ENCODE data around the gene SFTA2. TPM values are rescaled to one million over a fixed set of nuclear protein-coding genes. Genes with fewer than 3 reads are reported as not detected.

SFTA2 gene
- total and polyA plus RNA-seq, 10 of the 15 experiments (the other 5 are each of a cell fraction or from before 2014, with no cell fraction given) = 0.15 to 0.92 (median 0.33) TPM; not detected in 4

- no peak overlapping the region for H3K4me3 ChIP-seq
- ChIA-PET RAD21 (ENCODE audit: unreplicated experiment) (interaction anchor here (0.6 to 4.4 kb wide), 4 partner anchors 86 to 170 kb away, joined by 3 to 52 read pairs (median 16); no protein-coding TSS in a partner anchor), SMC1A (ENCODE audit: uncharacterized antibody, unreplicated experiment) (interaction anchor here (0.9 to 7.9 kb wide), 6 partner anchors 21 to 170 kb away, joined by 3 to 141 read pairs (median 18); no protein-coding TSS in a partner anchor), CTCF (interaction anchor here (0.6 to 9.3 kb wide), 11 partner anchors 9 to 258 kb away, joined by 3 to 122 read pairs (median 18); no protein-coding TSS in a partner anchor), POLR2A (no interaction called here)
- FAIRE-seq (no peak), ATAC-seq (no peak), DNase-seq (ENCODE audit: low read depth, low spot score) (no peak)
- in situ Hi-C loops (cut with MboI) (loop anchor here (5.0 kb wide), 1 partner anchor 160 kb away; no protein-coding TSS in a partner anchor), intact Hi-C loops (cut with micrococcal nuclease; ENCODE audit: unreplicated experiment) (loop anchor here (5.0 kb wide), 1 partner anchor 165 kb away; no protein-coding TSS in a partner anchor)
- H3K27me3 ChIP-seq (replicated peaks in 1 of 2; ENCODE audit: control insufficient read depth in 2 of 2, insufficient read depth in 2 of 2, low read length in 1 of 2) = no peaks in the 10 kb centered on the region
- peaks cover 9% of the 10 kb centered on the region for H3K79me2 ChIP-seq (ENCODE audit: control insufficient read depth, insufficient read depth, low read length)
- H3K4me2 ChIP-seq (ENCODE audit: control insufficient read depth, insufficient read depth) = no peak overlapping the region
- WGBS (ENCODE audit: insufficient coverage, insufficient replicate concordance, low lambda C conversion rate, missing lambda C conversion rate) = 95% methylated on average over 7 of the region's 7 CpGs
- H3K9me3 ChIP-seq (replicated peaks; ENCODE audit: control insufficient read depth, insufficient read depth, low read length) = no peaks in the 10 kb centered on the region
- BruUV-seq (replicated peaks) = no TSS peak
- H2AFZ ChIP-seq (ENCODE audit: control insufficient read depth, low read depth, low read length) = no peak overlapping the region
- peaks cover 11 to 13% of the 10 kb centered on the region in 2 experiments; a peak in 3 of 4 replicates for H3K36me3 ChIP-seq (ENCODE audit: control insufficient read depth in 2 of 2, insufficient read depth in 2 of 2, low read length in 1 of 2)
- H3K9ac ChIP-seq (ENCODE audit: control insufficient read depth, insufficient read depth, low read length) = no peak overlapping the region
- TF ChIP-seq HDAC6 (IDR thresholded peaks at IDR 0.05; ENCODE audit: unreplicated experiment) (no peak), REST (IDR thresholded peaks at IDR 0.05; ENCODE audit: low read depth, low read length) (no peak), NR2C2 (IDR thresholded peaks at IDR 0.05; ENCODE audit: borderline replicate concordance, control insufficient read depth, insufficient read length, low read depth) (no peak), POLR2A (IDR thresholded peaks at IDR 0.05; ENCODE audit: low read depth, low read length) (no peak), FOXM1 (IDR thresholded peaks at IDR 0.05; ENCODE audit: low read depth, low read length) (no peak), SP1 (IDR thresholded peaks at IDR 0.05; ENCODE audit: low read depth, low read length) (no peak), SUZ12 (IDR thresholded peaks at IDR 0.05; ENCODE audit: unreplicated experiment) (no peak), POLR2AphosphoS2 (IDR thresholded peaks at IDR 0.05; ENCODE audit: low read depth, low read length) (no peak), NFXL1 (IDR thresholded peaks at IDR 0.05; ENCODE audit: borderline replicate concordance) (no peak), CREM (IDR thresholded peaks at IDR 0.05; ENCODE audit: low read depth) (no peak), JUND (IDR thresholded peaks at IDR 0.05; ENCODE audit: low read depth, low read length) (no peak), MEF2B (IDR thresholded peaks at IDR 0.05; ENCODE audit: partially characterized antibody, poor library complexity, severe bottlenecking) (no peak), EGR1 (IDR thresholded peaks at IDR 0.05; ENCODE audit: borderline replicate concordance in 1 of 2, low read depth in 2 of 2, low read length in 2 of 2) (no peak)
- no peaks in the 10 kb centered on the region for H4K20me1 ChIP-seq (ENCODE audit: control insufficient read depth, insufficient read depth)
- peaks cover 3% of the 10 kb centered on the region; the same call in 1 of the 2 replicates for H3K4me1 ChIP-seq (ENCODE audit: control insufficient read depth, insufficient read depth, low read length)
- H3K27ac ChIP-seq (ENCODE audit: control insufficient read depth, insufficient read depth) = no peak overlapping the region
Measured at GRCh38 chr6:30917041-30917440, 14.9 kb downstream of the SFTA2 start.
